HL-60/S4 treated with retinoic acid at 250 ng/mL for 4 days and 3 days (cell line): Measurements from ENCODE around the gene TNS3.
"Not testable (repeated sequence)": the region's sequence is repeated elsewhere in the genome, so short reads cannot be mapped to it uniquely, and the experiment has no call there.

Experiments
- in situ Hi-C: fragments of 300-500 bp; cut with MboI; formaldehyde crosslinking; loops from 2 replicates; pipeline ENCODE4 v1.7.0; 2022; ENCODE audit warnings: low sequenced_read_pairs

Gene TNS3

GRCh38 chr7:47543056-47543455, 38.9 kb downstream of the TNS3 start:
- in situ Hi-C loops: no loop called here

GRCh38 chr7:47542051-47542450, 39.9 kb downstream of the TNS3 start:
- in situ Hi-C loops: no loop called here

GRCh38 chr7:47541485-47541884, 40.4 kb downstream of the TNS3 start:
- in situ Hi-C loops: not testable (repeated sequence)

GRCh38 chr7:47540387-47541350, 41.2 kb downstream of the TNS3 start:
- in situ Hi-C loops: no loop called here

GRCh38 chr7:47540053-47540386, 41.9 kb downstream of the TNS3 start:
- in situ Hi-C loops: no loop called here

GRCh38 chr7:47539398-47540052, 42.4 kb downstream of the TNS3 start:
- in situ Hi-C loops: no loop called here

GRCh38 chr7:47538846-47539311, 43.0 kb downstream of the TNS3 start:
- in situ Hi-C loops: no loop called here

- in situ Hi-C loops: no loop called here
These were observed 43.9 kb downstream of the TNS3 start for GRCh38 chr7:47537716-47538675.

GRCh38 chr7:47536661-47537611, 45.0 kb downstream of the TNS3 start:
- in situ Hi-C loops: no loop called here

- in situ Hi-C loops: no loop called here
These were observed 45.9 kb downstream of the TNS3 start for GRCh38 chr7:47535704-47536628.

- in situ Hi-C loops: no loop called here
These were observed 46.7 kb downstream of the TNS3 start for GRCh38 chr7:47535035-47535703.

- in situ Hi-C loops: no loop called here
These were observed 47.4 kb downstream of the TNS3 start for GRCh38 chr7:47534322-47535034.

GRCh38 chr7:47531584-47532492, 50.1 kb downstream of the TNS3 start:
- in situ Hi-C loops: no loop called here

GRCh38 chr7:47529826-47530555, 51.9 kb downstream of the TNS3 start:
- in situ Hi-C loops: no loop called here

GRCh38 chr7:47529405-47529804, 52.5 kb downstream of the TNS3 start:
- in situ Hi-C loops: no loop called here

GRCh38 chr7:47528471-47528870, 53.4 kb downstream of the TNS3 start:
- in situ Hi-C loops: no loop called here
